HCT116 (cell line): ENCODE results near the gene DCTN3. TPM values are rescaled to one million over a fixed set of nuclear protein-coding genes. Genes with fewer than 3 reads are reported as not detected.

Source experiments
- ATAC-seq: fragments of 200-7000 bp; cut with Tn5 transposase; 2 replicates; pipeline ENCODE4 v1.9.1; 2020; ENCODE audit warnings: mild to moderate bottlenecking, moderate library complexity
- BruUV-seq: library from RNA; stranded (reverse); fragments of 400-500 nt; replicated peaks from 2 replicates; lab custom pipeline; 2021; lab: Mats Ljungman, UMichigan
- CTCF ChIA-PET: fragments of 300-600 bp; sonication (Branson Sonifier 250); formaldehyde crosslinking; loops from one replicate; lab custom pipeline; 2021; ENCODE audit warnings: antibody characterized with exemption; lab: Charles Lee
- POLR2A ChIA-PET: fragments of 300-600, 350-600 bp; sonication (Branson Sonifier 250); formaldehyde crosslinking; loops from one replicate; lab custom pipeline; 2021; ENCODE audit warnings: antibody characterized with exemption; lab: Charles Lee
- RAD21 ChIA-PET, 2 experiments: fragments of 300-600 bp; sonication (Branson Sonifier 250); formaldehyde crosslinking; loops; one replicate each; lab custom pipeline; 2023; ENCODE audit warnings: low total read pairs in 2 of 2; ENCODE audit not compliant: uncharacterized antibody in 2 of 2, unreplicated experiment in 2 of 2, low non-redundant PET in 1 of 2; lab: Charles Lee
- DNase-seq: peaks from one replicate; pipeline ENCODE4 v3.0.0-alpha.2; 2010; ENCODE audit warnings: low read depth, low spot score
- H2AFZ ChIP-seq: fragments of 200-600 bp; shearing (Covaris generic), sonication (generic); 2 replicates; pipeline ENCODE4 v1.6.1; 2017; ENCODE audit warnings: low read depth, mixed run types, mixed read lengths, antibody characterized with exemption, low read length; ENCODE audit not compliant: poor library complexity, severe bottlenecking
- H3K27ac ChIP-seq: 2 replicates; pipeline ENCODE4 v1.5.1; 2012; ENCODE audit warnings: low read depth, low read length
- H3K27me3 ChIP-seq: fragments of 200-600 bp; sonication (generic); 2 replicates; pipeline ENCODE4 v1.6.1; 2016; ENCODE audit warnings: mixed run types, low read length, mixed read lengths; ENCODE audit not compliant: insufficient read depth
- H3K36me3 ChIP-seq, 2 experiments: fragments of 200-500 bp in 1 of 2; fragments of 200-600 bp in 1 of 2; sonication (Bioruptor generic) in 1 of 2; sonication (generic) in 1 of 2; 2 replicates each; pipeline versions ENCODE4 v1.5.1 to v1.6.1; 2014 to 2016; ENCODE audit warnings: low read length in 2 of 2, inconsistent platforms in 1 of 2, mixed read lengths in 1 of 2, mixed run types in 1 of 2; ENCODE audit not compliant: insufficient read depth in 2 of 2, control insufficient read depth in 1 of 2
- H3K4me1 ChIP-seq, 2 experiments: fragments of 200-600 bp in 1 of 2; sonication (generic) in 1 of 2; 2 replicates each; pipeline versions ENCODE4 v1.5.1 to v1.6.1; 2012 to 2017; ENCODE audit warnings: low read length in 2 of 2, inconsistent platforms in 1 of 2, mild to moderate bottlenecking in 1 of 2, mixed read lengths in 1 of 2, mixed run types in 1 of 2, moderate library complexity in 1 of 2; ENCODE audit not compliant: insufficient read depth in 2 of 2, control insufficient read depth in 1 of 2
- H3K4me2 ChIP-seq: fragments of 200-600 bp; sonication (generic); 2 replicates; pipeline ENCODE4 v1.6.1; 2017; ENCODE audit warnings: mixed run types, low read length, mixed read lengths
- H3K4me3 ChIP-seq, 2 experiments: fragments of 200-600 bp in 1 of 2; sonication (generic) in 1 of 2; replicated peaks in 1 of 2; 2 replicates each; pipeline ENCODE4 v1.5.1; 2011 to 2016; ENCODE audit warnings: low read length in 2 of 2, control low read depth in 1 of 2, low read depth in 1 of 2, mild to moderate bottlenecking in 1 of 2, mixed read lengths in 1 of 2, mixed run types in 1 of 2
- H3K79me2 ChIP-seq: fragments of 200-600 bp; sonication (generic); 2 replicates; pipeline ENCODE4 v1.6.1; 2017; ENCODE audit warnings: mild to moderate bottlenecking, mixed run types, low read length, moderate library complexity, mixed read lengths; ENCODE audit not compliant: insufficient read depth
- H3K9ac ChIP-seq: fragments of 200-600 bp; sonication (generic); 2 replicates; pipeline ENCODE4 v1.6.1; 2016; ENCODE audit warnings: low read length, mixed read lengths
- H3K9me2 ChIP-seq: fragments of 200-600 bp; sonication (generic), shearing (Covaris generic); 2 replicates; pipeline ENCODE4 v1.6.1; 2017; ENCODE audit warnings: mixed run types, mild to moderate bottlenecking, moderate library complexity; ENCODE audit not compliant: insufficient read depth
- H3K9me3 ChIP-seq, 2 experiments: fragments of 200-500 bp in 1 of 2; fragments of 200-600 bp in 1 of 2; sonication (Bioruptor generic) in 1 of 2; sonication (generic) in 1 of 2; 2 replicates each; pipeline ENCODE4 v1.6.1; 2014 to 2017; ENCODE audit warnings: low read length in 2 of 2, mixed read lengths in 2 of 2, inconsistent platforms in 1 of 2, low read depth in 1 of 2, mild to moderate bottlenecking in 1 of 2, mixed run types in 1 of 2, moderate library complexity in 1 of 2; ENCODE audit not compliant: control insufficient read depth in 1 of 2, insufficient read depth in 1 of 2
- H4K20me1 ChIP-seq: fragments of 200-600 bp; sonication (generic), shearing (Covaris generic); 2 replicates; pipeline ENCODE4 v1.6.1; 2017; ENCODE audit warnings: mixed run types, mild to moderate bottlenecking, moderate library complexity; ENCODE audit not compliant: insufficient read depth
- ATF3 ChIP-seq: IDR thresholded peaks from 2 replicates; pipeline ENCODE4 v1.6.1; 2012
- ELF1 ChIP-seq: IDR thresholded peaks from 2 replicates; pipeline ENCODE4 v1.6.1; 2012; ENCODE audit warnings: low read depth, borderline replicate concordance
- EZH2 ChIP-seq: fragments of 200-600 bp; sonication (generic); IDR thresholded peaks from 2 replicates; pipeline ENCODE4 v1.6.1; 2017; ENCODE audit warnings: antibody characterized with exemption, mixed run types
- EZH2phosphoT487 ChIP-seq: fragments of 200-600 bp; IDR thresholded peaks from 2 replicates; pipeline ENCODE4 v1.6.1; 2018; ENCODE audit warnings: antibody characterized with exemption, borderline replicate concordance
- FOSL1 ChIP-seq: IDR thresholded peaks from 2 replicates; pipeline ENCODE4 v1.6.1; 2012; ENCODE audit warnings: low read depth
- SRF ChIP-seq: IDR thresholded peaks from 2 replicates; pipeline ENCODE4 v1.6.1; 2012; ENCODE audit warnings: low read depth
- ZBTB33 ChIP-seq: IDR thresholded peaks from 2 replicates; pipeline ENCODE4 v1.6.1; 2011; ENCODE audit warnings: mild to moderate bottlenecking, low read length, moderate library complexity; ENCODE audit not compliant: insufficient replicate concordance; ENCODE audit errors: extremely low read depth
- intact Hi-C: fragments of 100-400 bp; cut with micrococcal nuclease; formaldehyde crosslinking; loops from 2 replicates; pipeline ENCODE4 v1.10.0; 2022
- total RNA-seq: library from RNA; stranded (reverse); gene quantifications from one replicate; pipeline ENCODE4 v1.2.1, GENCODE V29; 2021; ENCODE audit not compliant: unreplicated experiment

Gene DCTN3
- total RNA-seq, 1 experiment from 2014 or later: 64.0 TPM

- intact Hi-C loops: no loop called here
- Histone ChIP-seq H3K9me3 (no peaks in the 10 kb centered on the region), H3K27ac (peak overlapping the region; percentile 82; the same call in 1 of the 2 replicates), H3K9me2 (no peaks in the 10 kb centered on the region), H3K79me2 (peaks cover 15% of the 10 kb centered on the region), H3K27me3 (no peaks in the 10 kb centered on the region), H3K4me1 (peaks cover 5 to 32% of the 10 kb centered on the region in 2 experiments), H3K9ac (peak overlapping the region; percentile 90), H2AFZ (no peak overlapping the region), H3K36me3 (0 out of 4 replicates have a peak, but pooled peaks cover 0 to 3% of the 10 kb centered on the region in 2 experiments), H4K20me1 (no peaks in the 10 kb centered on the region), H3K4me2 (peak overlapping the region; percentile 91), H3K4me3 (peak overlapping the region; percentile 87 to 95)
- POLR2A ChIA-PET: interaction anchor here (1.0 kb wide), 1 partner anchor 10 kb away, joined by 3 read pairs; no protein-coding TSS in a partner anchor
- TF ChIP-seq ZBTB33 (no peak), ELF1 (no peak), EZH2phosphoT487 (no peak), ATF3 (no peak), EZH2 (no peak), SRF (peak; percentile 37; the same call in 1 of the 2 replicates), FOSL1 (no peak)
- no peak for ATAC-seq
- DNase-seq: no peak
- CTCF ChIA-PET: no interaction called here
- RAD21 ChIA-PET: interaction anchor here in 1 of 2 experiments (0.6 kb wide), 1 partner anchor 24 kb away, joined by 3 read pairs; no protein-coding TSS in a partner anchor
- BruUV-seq: no TSS peak
Measured at GRCh38 chr9:34610434-34611206, 9.7 kb downstream of the DCTN3 start.
